Smooth muscle cell (in vitro differentiated cells): ENCODE data around the gene VDAC1. TPM values are rescaled to one million over a fixed set of nuclear protein-coding genes. Genes with fewer than 3 reads are reported as not detected.

ENCODE experiments used
- DNase-seq: peaks from one replicate; lab custom pipeline; 2025; ENCODE audit not compliant: unreplicated experiment; lab: John Stamatoyannopoulos, UW
- H2AFZ ChIP-seq: fragments of 200-600 bp; sonication (generic); 2 replicates; pipeline ENCODE4 v1.6.0; 2016; ENCODE audit warnings: antibody characterized with exemption, low read depth, mild to moderate bottlenecking
- H3F3A ChIP-seq: fragments of 200-600 bp; sonication (generic); 2 replicates; pipeline ENCODE4 v1.6.0; 2017; ENCODE audit warnings: antibody characterized with exemption, low read depth
- H3K27ac ChIP-seq: fragments of 200-600 bp; sonication (generic); 2 replicates; pipeline ENCODE4 v1.5.1; 2016; ENCODE audit warnings: low read depth, mild to moderate bottlenecking
- H3K27me3 ChIP-seq: fragments of 200-600 bp; sonication (generic); 2 replicates; pipeline ENCODE4 v1.6.1; 2016; ENCODE audit warnings: low read depth, mild to moderate bottlenecking
- H3K36me3 ChIP-seq: fragments of 200-600 bp; sonication (generic); 2 replicates; pipeline ENCODE4 v1.5.1; 2016; ENCODE audit warnings: low read depth
- H3K4me1 ChIP-seq: fragments of 200-600 bp; sonication (generic); 2 replicates; pipeline ENCODE4 v1.5.1; 2016; ENCODE audit warnings: low read depth
- H3K4me2 ChIP-seq: fragments of 200-600 bp; sonication (generic); 2 replicates; pipeline ENCODE4 v1.6.0; 2016; ENCODE audit warnings: mild to moderate bottlenecking
- H3K4me3 ChIP-seq: fragments of 200-600 bp; sonication (generic); 2 replicates; pipeline ENCODE4 v1.5.1; 2016; ENCODE audit warnings: mild to moderate bottlenecking
- H3K79me2 ChIP-seq: fragments of 200-600 bp; sonication (generic); 2 replicates; pipeline ENCODE4 v1.6.0; 2016; ENCODE audit warnings: low read depth, mild to moderate bottlenecking
- H3K9ac ChIP-seq: fragments of 200-600 bp; sonication (generic); 2 replicates; pipeline ENCODE4 v1.6.0; 2016; ENCODE audit warnings: low read depth
- H3K9me3 ChIP-seq: fragments of 200-600 bp; sonication (generic); replicated peaks from 2 replicates; pipeline ENCODE4 v1.5.1; 2016; ENCODE audit warnings: low read depth
- H4K20me1 ChIP-seq: fragments of 200-600 bp; sonication (generic); 2 replicates; pipeline ENCODE4 v1.6.0; 2016; ENCODE audit warnings: low read depth
- WGBS: methylation state at CpG from one replicate; pipeline ENCODE4 v1.1.7; 2016; ENCODE audit warnings: low lambda C conversion rate; 5-methylcytosine and 5-hydroxymethylcytosine counted together
- polyA plus RNA-seq: library from polyadenylated mRNA; unstranded; fragments of >200 nt; fragmentation: Nextera tagmentation; extraction: Ambion mirVana; gene quantifications from 2 replicates; pipeline ENCODE4 v1.2.1, GENCODE V29; 2016
- total RNA-seq: library from RNA; depleted of rRNA; stranded (reverse); fragments of >200 nt; gene quantifications from 2 replicates; pipeline ENCODE4 v1.2.3, GENCODE V29; 2014
- TF ChIP-seq, protein P1 (sequence below): fragments of 200-600 bp; sonication (generic); IDR thresholded peaks from 2 replicates; pipeline ENCODE4 v1.5.1; 2017; ENCODE audit warnings: borderline replicate concordance, mild to moderate bottlenecking, antibody characterized with exemption; ENCODE audit not compliant: insufficient read depth, poor library complexity, severe bottlenecking

VDAC1 gene
- total and polyA plus RNA-seq, 2 experiments from 2014 or later: 221 to 252 TPM

DNA sequence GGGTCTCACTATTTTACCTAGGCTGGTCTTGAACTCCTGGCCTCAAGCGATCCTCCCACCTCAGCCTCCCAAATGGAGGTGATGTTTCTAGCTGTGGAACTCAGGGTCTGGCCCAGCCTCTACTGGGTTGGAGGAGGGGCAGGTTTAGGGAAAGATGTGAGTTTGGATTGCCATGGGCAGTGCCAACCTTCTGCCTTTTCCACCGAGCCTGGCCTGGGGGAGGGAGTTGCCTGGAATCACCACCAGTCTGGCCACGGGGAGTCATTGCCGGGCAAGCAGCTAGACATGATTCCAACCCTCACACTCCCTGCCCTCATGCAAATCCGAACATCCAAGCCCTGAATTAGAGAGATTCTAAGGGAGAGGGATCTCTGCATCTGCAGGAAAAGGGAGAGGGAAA, 21.0 kb upstream of the VDAC1 start:
- Histone ChIP-seq H3K27ac (no peak overlapping the region), H2AFZ (no peak overlapping the region), H3K4me1 (no peaks in the 10 kb centered on the region), H3K27me3 (no peaks in the 10 kb centered on the region), H3K4me3 (no peak overlapping the region), H3K4me2 (no peak overlapping the region), H3K9ac (no peak overlapping the region), H3F3A (no peaks in the 10 kb centered on the region), H4K20me1 (no peaks in the 10 kb centered on the region), H3K79me2 (no peaks in the 10 kb centered on the region), H3K9me3 (no peaks in the 10 kb centered on the region), H3K36me3 (no peaks in the 10 kb centered on the region)
- TF ChIP-seq, protein P1, sequence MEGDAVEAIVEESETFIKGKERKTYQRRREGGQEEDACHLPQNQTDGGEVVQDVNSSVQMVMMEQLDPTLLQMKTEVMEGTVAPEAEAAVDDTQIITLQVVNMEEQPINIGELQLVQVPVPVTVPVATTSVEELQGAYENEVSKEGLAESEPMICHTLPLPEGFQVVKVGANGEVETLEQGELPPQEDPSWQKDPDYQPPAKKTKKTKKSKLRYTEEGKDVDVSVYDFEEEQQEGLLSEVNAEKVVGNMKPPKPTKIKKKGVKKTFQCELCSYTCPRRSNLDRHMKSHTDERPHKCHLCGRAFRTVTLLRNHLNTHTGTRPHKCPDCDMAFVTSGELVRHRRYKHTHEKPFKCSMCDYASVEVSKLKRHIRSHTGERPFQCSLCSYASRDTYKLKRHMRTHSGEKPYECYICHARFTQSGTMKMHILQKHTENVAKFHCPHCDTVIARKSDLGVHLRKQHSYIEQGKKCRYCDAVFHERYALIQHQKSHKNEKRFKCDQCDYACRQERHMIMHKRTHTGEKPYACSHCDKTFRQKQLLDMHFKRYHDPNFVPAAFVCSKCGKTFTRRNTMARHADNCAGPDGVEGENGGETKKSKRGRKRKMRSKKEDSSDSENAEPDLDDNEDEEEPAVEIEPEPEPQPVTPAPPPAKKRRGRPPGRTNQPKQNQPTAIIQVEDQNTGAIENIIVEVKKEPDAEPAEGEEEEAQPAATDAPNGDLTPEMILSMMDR: no peak
- WGBS: 94% methylated on average over 5 of the region's 5 CpGs
- DNase-seq: no peak

DNA sequence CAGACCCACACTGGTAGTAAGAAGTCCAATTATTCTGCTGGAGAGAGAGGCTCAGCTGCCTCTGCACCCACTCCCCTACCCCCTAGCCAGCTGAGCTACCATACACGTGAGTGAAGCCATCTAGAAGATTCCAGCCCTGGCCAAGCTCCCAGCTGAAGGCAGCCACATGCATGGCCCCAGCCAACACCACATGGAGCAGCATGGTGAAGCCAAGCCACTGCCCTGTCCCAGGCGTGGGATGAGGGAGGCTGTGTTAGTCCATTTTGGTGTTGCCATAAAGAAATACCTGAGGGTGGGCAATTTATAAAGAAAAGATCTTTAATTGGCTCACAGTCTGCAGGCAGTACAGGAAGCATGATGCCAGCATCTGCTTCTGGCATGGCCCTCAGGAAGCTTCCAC, 20.0 kb upstream of the VDAC1 start:
- TF ChIP-seq, protein P1: no peak
- Histone ChIP-seq H3K9ac (no peak overlapping the region), H3K79me2 (no peaks in the 10 kb centered on the region), H3K36me3 (no peaks in the 10 kb centered on the region), H3K27me3 (no peaks in the 10 kb centered on the region), H4K20me1 (no peaks in the 10 kb centered on the region), H3K4me1 (no peaks in the 10 kb centered on the region), H3K4me3 (no peak overlapping the region), H3K27ac (no peak overlapping the region), H3K9me3 (no peaks in the 10 kb centered on the region), H3F3A (no peaks in the 10 kb centered on the region), H2AFZ (no peak overlapping the region), H3K4me2 (no peak overlapping the region)
- WGBS: 90% methylated on average over 2 of the region's 2 CpGs
- no peak for DNase-seq

- no peaks in the 10 kb centered on the region for H3K36me3 ChIP-seq
- WGBS: 84% methylated on average over 4 of the region's 4 CpGs
- TF ChIP-seq, protein P1: no peak
These were observed 17.6 kb upstream of the VDAC1 start for GRCh38 chr5:134022333-134022732.

GRCh38 chr5:134020188-134020587, 15.4 kb upstream of the VDAC1 start:
- TF ChIP-seq, protein P1: no peak
- no peaks in the 10 kb centered on the region for H3K27me3 ChIP-seq
- DNase-seq: no peak
- no peak overlapping the region for H3K4me3 ChIP-seq
- no peaks in the 10 kb centered on the region for H3K79me2 ChIP-seq
- no peak overlapping the region for H3K9ac ChIP-seq
- H3F3A ChIP-seq: no peaks in the 10 kb centered on the region
- no peaks in the 10 kb centered on the region for H4K20me1 ChIP-seq
- no peak overlapping the region for H3K27ac ChIP-seq
- no peak overlapping the region for H3K4me2 ChIP-seq
- H3K9me3 ChIP-seq: no peaks in the 10 kb centered on the region
- no peaks in the 10 kb centered on the region for H3K4me1 ChIP-seq
- no peak overlapping the region for H2AFZ ChIP-seq
- WGBS: 54% methylated on average over 4 of the region's 4 CpGs
- H3K36me3 ChIP-seq: no peaks in the 10 kb centered on the region

More at GRCh38 chr5:134022333-134022732, 17.6 kb upstream of the VDAC1 start:
- Histone ChIP-seq H2AFZ (no peak overlapping the region), H4K20me1 (no peaks in the 10 kb centered on the region), H3K27me3 (no peaks in the 10 kb centered on the region), H3K79me2 (no peaks in the 10 kb centered on the region), H3K27ac (no peak overlapping the region), H3K4me2 (no peak overlapping the region), H3K9me3 (no peaks in the 10 kb centered on the region), H3K4me1 (no peaks in the 10 kb centered on the region), H3K9ac (no peak overlapping the region), H3K4me3 (no peak overlapping the region), H3F3A (no peaks in the 10 kb centered on the region)
- DNase-seq: no peak
